GM21825 (cell line): Measurements from ENCODE around the gene GIT2.
"Not testable (repeated sequence)": the region's sequence is repeated elsewhere in the genome, so short reads cannot be mapped to it uniquely, and the experiment has no call there.

Experiments
- ATAC-seq: cut with Tn5 transposase; IDR thresholded peaks from one replicate; pipeline ENCODE4 v1.9.1; 2021; ENCODE audit warnings: mild to moderate bottlenecking, moderate library complexity; ENCODE audit not compliant: unreplicated experiment

Gene GIT2

DNA sequence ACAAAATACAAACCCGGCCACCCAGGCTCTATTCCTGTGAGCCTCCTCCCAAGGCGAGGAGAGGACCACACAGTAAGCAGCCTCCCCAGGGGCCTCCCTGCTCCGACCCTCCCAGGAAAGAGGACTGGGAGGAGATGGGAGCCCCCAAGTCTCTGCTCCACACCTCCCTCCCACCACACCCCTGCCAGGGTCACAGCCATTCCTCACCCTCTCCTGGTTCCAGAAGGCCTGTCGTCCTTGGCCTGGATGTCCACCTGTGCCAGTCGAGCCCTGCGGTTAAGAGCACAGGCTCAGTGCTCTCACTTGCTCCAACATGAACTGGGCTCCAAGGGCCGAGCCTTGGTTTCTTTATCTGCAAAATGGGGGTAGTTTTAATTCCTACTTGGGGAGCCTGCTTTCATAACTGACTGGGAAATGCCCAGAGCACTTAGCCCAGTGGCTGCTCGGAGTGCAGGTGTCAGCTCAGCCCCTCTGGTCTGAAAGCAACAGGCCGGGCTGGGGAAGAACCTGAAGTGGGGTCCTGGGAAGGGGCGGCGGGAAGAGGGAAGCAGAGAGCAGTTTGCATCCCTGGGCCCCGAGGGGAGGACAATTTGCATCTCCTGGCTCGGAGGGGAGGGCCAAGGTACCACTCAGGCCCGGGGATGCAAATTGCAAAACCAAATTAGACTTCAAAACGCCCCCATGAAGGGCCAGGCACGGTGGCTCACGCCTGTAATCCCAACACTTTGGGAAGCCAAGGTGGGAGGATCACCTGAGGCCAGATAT, 72.5 kb downstream of the GIT2 start:
- ATAC-seq, result no peak

DNA sequence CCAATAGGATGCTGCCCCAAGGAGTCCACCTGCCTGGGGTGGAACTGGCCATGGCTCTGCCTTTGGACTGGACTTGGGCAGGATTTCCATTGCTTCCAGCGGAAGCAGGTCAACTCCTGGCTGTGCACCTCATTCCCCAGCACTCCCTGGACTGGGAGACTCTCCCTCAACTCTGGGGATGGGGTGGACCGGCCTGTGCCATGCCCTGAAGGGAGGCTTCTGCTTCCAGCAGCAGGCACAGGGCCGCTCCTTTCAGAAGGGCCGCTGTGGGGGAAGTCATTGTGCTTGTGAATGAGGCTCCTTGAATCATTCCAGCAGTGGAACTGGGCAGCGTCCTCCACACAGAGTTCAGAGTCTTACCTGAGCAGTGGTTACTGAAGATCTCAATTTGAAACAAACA, 73.1 kb downstream of the GIT2 start:
- ATAC-seq, result no peak

DNA sequence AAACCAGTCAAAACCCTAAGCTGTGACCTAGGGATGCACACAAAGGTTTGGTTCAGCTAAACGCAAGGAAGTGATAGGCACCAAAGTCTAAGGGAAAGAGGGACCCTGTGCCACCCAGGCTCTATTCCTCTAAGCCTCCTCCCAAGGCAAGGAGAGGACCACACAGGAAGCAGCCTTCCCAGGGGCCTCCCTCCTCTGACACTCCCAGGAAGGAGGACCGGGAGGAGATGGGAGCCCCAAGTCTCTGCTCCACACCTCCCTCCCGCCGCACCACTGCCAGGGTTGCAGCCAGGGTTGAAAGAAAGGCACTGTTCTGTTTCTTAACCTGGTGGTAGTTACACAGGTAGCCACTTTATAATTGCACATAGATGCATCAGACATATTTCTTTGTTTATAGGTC, 74.2 kb downstream of the GIT2 start:
- no peak for ATAC-seq

DNA sequence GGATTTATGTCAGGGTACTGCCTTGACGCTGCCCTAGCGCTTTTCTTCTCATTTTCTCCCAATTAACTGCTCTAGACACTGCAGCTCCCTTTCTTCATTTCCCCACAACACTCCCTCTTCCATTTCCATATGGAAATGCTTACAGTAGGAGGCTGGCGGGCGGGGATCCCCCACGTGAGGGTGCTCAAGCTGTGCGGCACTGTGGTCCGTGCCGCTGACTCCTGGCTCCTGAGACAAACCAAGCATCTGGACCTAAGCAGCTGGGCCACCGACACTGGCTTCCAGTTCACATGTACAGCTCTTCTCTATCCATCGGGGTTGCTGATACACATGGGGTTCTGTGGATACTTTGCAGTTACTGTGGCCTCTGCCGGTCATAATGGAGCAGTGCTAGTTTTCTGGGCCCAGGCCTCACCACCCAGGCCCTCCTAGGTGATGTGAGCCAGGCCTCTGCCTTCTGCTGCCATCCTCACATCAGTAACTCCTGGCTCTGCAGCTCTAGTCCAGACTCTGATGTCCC, 75.8 kb downstream of the GIT2 start:
- ATAC-seq, result no peak

DNA sequence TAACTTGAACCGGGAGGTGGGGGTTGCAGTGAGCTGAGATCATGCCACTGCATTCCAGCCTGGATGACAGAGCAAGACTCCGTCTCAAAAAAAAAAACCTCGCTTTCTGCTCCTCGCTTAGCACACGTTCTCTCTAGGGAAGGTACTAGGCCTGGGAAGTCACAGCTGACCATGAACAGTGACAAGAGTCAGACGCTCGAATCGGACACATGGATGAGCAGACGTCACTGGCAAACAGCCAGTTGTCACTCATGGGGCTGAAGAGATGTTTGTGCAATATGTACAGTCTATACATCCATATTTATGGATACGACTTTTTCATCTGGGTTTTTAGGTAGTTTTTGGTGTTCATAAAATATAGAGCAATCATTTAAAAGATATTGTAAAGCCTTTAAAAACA, 76.7 kb downstream of the GIT2 start:
- ATAC-seq, result no peak

DNA sequence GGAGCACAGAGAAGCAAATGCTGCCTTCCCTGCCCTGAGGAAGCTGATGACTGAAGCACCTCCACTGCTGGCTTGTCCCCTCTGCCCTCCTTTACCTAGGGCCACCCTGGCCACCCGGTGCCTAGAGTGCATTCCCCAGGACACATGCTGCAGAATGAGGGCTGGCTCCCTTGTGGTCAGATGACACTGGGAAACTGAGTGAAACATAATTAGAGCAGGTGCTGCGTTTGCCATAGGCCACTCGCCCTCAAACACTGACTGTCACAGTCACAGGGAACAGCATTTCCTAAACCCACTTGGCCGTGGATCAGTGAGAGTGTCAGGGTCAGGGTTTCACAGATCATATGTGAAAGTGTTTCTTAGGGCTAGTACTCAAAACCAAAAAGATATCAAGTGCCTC, 80.1 kb downstream of the GIT2 start:
- ATAC-seq, result no peak

DNA sequence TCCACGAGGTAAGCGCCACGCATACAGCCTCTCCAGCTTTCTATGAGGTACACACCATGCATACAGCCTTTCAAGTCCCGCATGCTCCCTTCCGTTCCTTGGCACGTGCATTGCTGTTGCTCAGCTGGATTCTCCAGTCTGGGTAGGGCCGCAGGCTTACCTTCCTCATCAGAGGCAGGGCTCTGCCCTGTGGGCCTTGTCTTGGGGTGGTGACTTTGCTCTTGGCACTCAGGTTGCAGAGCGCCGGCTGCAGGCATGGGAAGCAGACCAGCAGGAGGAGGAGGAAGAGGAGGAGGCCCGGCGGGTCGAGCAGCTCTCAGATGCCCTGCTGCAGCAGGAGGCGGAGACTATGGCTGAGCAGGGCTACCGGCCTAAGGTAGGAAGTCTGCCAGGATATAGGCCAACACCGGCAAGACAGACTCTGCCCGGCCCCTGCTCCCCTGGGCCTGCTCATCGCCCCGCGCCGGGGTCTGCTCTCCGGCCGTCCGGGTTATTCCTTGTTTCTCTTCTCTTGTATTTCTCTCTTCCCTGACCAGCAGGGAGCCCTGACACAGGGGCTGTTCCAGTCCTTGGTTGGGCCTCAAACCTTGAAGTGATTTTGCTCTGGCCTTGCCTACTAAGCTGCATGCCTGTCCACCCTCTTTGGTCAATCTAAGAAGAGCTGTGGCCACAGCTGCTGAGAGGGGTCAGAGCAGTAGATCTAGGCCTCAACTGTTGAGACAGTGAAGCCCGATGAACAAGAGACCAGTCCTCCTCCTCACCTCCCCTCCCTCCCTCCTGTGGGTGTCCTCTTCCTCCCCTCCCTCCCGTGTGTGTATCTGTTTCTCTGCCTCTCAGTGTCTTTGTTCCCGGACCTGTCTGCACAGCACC, 80.8 kb downstream of the GIT2 start:
- ATAC-seq, result no peak

DNA sequence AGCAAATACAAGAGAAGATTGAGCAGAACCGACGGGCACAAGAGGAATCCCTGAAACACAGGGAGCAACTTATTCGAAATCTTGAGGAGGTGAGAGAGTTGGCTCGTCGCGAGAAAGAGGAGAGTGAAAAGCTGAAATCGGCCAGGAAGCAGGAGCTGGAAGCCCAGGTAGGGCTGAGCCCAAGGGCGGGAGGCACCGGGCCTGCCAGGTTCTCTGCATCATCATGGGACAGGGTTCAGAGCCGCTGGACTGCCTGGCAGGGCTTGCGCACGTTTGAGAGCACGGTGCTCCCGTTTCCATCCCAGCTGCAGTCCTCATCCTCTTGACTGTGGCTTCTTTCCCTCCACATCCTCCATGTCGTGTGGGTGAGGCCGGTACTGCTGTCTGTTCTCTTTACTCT, 81.7 kb downstream of the GIT2 start:
- no peak for ATAC-seq

DNA sequence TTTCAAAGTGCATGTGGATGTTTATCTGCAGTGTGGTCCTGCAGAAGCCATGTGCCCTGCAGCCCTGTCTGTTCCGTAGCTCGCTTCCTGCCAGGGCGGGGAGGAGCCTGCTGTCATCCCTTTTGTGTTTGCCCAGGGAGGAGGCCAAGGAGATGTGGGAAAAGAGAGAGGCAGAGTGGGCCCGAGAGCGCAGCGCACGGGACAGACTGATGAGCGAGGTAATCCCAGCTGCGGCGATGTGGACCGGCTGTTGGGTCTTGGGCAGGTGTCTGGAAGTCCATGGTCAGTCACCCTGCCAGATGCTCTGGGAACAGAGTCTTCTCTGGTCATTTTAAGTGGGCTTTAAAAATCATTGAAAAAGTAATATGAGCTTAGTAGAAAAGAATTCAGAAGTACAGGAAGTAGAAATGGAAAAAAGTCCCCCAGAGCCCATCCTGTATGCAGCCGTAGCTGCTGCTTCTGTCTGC, 83.3 kb downstream of the GIT2 start:
- ATAC-seq, result no peak

DNA sequence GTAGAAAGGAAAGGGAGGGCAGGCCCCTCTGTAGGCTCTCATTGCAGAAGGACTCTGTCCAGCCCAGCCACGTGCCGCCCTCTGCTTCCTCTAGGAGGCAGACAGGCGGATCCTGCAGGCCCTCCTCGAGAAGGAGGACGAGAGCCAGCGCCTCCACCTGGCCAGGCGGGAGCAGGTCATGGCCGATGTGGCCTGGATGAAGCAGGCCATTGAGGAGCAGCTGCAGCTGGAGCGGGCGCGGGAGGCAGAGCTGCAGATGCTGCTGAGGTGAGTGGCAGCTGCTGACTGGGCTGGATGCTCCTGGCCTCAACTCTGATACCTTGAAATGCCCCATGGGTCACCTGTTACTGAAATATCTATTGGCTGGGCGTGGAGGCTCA, 85.2 kb downstream of the GIT2 start:
- ATAC-seq, result no peak

DNA sequence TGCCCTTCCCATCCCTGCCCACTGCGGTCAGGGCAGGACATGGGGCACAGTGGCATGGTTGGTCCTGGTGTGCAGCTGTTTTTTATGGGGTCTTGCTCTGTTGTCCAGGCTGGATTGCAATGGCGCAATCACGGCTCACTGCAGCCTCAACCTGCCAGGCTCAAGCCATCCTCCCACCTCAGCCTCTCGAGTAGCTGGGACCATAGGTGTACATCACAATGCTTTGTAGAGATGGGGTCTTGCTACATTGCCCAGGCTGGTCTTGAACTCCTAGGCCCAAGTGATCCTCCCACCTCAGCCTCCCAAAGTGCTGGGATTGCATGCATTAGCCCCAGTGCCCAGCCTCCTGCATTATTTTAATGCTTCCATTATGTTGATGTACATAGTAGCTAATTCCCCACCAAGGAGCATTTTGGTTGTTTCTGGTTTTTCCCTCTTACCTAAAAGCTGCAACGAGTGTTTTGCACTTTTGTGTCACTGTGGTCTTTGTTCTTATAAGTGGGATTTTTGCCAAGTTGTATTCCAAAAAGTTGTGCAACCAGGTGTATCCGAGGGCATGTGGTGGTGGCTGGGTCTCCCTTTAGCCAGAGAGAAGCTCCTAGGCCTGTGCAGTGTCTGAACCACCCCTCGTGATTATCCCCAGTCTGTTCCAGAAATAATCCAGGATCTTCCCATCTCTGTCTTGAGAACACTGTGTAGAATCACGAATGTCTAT, 85.8 kb downstream of the GIT2 start:
- no peak for ATAC-seq

DNA sequence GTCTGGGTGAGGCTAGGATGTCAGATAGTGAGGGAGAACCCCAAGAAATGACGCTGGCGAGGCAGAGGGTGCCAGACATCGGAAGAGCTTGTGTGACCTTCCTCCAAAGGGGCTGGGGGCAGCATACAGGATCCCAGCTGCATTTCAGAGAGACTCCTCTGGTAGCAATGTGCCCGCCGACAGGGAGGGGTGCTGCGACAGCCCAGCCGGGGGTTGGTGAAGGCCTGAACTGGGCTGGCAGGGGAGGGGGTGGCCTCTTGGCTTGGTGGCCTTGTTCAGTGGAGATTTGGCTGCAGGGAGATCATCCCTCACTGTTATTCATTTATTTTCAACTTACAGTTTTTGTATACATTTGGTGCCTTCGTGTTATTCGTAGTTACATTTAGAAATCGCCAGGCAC, 90.9 kb downstream of the GIT2 start:
- ATAC-seq, result no peak

DNA sequence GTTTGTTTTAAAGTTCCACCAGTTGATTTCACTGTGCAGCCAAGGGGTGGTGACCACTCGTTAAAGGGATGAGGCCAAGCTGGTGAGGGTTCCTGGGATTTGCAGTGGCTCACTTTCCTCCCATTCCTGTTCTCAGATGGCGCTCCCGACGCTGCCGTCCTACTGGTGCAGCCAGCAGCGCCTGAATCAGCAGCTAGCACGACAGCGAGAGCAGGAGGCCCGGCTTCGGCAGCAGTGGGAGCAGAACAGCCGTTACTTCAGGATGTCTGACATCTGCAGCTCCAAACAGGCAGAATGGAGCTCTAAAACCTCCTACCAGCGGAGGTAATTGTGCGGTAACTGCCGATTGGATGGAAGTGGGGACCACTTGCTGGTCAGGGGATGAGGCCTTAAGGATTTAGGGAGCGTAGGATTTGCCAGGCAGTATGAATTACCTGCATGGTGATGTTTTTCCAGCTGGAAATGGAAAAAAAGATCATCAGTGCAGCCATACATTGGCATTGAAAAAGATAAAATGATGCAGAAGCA, 93.2 kb downstream of the GIT2 start:
- no peak for ATAC-seq

DNA sequence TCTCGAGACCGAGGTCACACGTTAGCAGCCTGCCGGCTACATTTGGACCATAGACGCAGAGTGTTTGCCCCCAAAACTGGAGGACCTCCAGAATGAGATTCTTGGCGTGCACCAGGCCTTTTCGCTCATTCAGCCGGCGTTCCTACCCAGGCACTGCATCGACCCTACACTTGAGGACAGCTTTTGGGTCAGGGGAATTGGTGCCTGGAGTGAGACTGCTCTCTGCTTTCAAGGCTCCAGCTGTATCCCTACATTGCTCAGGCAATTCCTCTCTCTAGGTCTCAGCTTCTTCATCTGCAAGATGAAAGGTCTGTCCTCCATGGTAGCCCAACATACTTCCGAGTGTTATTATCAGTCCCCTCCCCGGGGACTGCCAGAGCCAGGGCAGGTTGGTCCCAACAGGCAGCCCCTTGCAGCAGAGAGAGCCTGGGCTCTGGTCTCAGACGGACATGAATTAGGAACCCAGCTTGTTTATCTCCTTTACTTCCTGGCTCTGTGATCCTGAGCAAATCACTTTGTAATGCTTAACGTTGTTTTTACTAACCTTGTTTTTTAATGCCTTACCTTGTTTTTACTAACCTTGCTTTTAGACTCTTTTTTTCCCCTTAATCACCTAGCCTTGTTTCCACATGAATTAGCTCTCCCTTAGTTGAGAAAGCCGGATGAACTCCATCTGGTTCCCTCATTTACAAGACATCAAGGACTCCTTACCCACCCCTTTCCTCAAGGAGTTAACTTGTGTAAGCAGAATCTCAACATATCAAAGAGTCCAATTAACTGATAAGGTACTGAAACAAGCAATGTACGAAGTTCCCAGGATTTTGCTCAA, 95.2 kb downstream of the GIT2 start:
- peak; percentile 5 for ATAC-seq

DNA sequence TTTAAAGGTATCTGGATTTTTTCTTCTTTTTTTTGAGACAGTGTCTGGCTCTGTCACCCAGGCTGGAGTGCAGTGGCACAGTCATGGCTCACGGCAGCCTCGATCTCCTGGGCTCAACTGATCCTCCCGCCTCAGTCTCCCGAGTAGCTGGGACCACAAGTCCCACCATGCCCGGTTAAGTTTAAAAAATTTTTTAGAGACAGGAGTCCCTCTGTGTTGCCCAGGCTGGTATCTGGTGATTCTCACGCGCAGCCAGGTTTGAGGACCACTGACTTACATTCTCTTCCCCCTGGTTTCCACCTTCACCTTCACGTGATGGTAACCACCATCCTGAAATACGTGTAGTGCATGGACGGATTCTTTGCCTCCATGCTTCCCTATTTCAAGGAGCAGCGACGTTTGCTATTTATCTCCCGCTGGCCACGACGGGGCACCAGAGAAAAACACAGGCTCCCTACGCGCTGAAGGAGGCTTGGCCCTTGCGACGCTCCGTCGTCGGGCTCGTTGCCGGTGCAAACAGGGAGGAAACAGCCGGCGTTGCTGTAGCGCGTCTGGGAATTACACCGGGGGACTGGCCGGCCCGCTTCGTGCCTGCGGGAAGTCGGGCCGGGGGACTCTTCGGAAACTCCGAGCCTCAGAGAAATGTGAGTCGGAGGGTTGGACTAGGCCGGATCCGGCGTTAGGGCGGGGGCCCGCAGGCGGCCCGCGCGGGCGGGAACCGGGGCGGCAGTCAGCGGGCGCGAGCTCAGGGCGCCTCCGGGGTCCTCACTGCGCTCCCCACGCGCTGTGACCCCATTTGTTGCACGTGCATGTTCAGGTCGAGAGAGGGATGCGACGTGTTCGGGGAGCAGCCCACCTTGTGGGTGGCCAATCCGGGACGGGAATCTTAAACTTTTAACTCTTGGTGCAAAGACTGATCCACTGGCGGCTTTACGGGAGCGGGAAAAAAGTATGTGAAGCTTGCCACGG, 96.1 kb downstream of the GIT2 start, which contains the start of gene TCHP:
Gene TCHP (plus strand): TSS at position 492 of the 969 bp plus-strand sequence. CDS start 2,753 bp downstream, outside the sequence.
- peak; percentile 69 for ATAC-seq

DNA sequence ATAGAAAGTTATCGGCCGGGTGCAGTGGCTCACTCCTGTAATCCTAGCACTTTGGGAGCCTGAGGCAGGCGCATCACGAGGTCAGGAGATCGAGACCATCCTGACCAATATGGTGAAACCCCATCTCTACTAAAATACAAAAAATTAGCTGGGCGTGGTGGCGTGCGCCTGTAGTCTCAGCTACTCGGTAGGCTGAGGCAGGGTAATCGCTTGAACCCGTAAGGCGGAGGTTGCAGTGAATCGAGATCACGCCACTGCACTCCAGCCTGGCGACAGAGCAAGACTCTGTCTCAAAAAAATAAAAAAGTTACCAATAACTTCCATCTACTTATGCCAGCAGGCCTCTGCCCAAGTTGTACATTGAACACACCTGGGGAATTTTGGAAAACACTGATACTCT, 96.8 kb downstream of the GIT2 start:
- ATAC-seq, result not testable (repeated sequence)

DNA sequence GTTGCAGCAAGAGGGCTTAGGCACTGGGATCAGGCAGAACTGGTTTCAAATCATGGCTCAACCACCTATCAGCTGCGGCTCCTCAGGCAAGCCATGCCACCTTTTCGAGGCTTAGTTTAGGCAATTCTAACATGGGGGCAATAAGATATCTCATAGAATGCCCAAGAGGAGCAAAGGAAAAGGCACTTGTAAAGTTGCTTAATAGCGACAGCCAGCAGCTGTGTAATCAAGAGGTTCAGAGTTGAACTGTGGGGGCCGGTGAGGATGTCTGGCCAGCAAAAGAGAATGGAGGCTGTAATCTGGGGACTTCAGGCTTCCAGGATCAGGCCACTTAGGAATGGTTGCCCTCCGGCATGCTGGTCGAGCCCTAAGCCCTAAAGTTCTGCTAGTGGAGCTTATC, 99.1 kb downstream of the GIT2 start:
- ATAC-seq, result no peak

DNA sequence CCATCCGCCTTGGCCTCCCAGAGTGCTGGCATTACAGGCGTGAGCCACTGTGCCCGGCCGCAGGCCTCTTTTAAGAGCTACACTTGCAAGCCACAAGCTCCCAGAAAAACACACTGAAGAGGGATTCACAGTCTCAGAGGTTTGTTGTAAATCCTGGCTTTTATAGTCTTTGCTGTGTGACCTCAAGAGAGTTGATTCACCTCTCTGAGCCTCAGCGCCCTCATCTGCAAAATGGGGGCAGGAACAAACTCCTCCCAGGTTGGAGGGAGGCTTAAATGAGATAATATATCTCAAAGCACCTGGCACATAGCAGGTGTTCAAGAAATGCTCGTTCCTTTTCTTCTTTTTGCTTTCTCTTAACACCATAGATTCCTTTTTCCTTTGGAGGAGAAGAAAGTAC, 100.0 kb downstream of the GIT2 start:
- ATAC-seq, result no peak

DNA sequence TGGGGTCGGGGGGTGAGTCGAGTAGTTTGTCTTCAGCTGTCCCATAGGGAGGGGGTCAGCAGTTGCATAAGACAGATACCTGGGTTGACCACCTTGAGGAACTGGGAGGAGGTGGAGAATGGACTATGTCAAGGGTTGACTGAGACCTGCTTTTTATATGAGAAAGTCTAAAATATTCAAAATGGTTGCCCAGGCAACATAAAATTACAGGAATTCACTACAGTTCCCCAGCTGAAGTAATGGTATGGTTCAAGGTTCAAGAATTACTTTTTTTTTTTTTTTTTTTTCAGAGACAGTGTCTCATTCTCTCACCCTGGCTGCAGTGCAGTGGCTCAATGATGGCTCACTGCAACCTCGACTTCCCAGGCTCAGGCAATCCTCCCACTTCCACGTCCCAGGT, 101.2 kb downstream of the GIT2 start:
- no peak for ATAC-seq
